ENCODE results near the gene COL5A3.

DNA sequence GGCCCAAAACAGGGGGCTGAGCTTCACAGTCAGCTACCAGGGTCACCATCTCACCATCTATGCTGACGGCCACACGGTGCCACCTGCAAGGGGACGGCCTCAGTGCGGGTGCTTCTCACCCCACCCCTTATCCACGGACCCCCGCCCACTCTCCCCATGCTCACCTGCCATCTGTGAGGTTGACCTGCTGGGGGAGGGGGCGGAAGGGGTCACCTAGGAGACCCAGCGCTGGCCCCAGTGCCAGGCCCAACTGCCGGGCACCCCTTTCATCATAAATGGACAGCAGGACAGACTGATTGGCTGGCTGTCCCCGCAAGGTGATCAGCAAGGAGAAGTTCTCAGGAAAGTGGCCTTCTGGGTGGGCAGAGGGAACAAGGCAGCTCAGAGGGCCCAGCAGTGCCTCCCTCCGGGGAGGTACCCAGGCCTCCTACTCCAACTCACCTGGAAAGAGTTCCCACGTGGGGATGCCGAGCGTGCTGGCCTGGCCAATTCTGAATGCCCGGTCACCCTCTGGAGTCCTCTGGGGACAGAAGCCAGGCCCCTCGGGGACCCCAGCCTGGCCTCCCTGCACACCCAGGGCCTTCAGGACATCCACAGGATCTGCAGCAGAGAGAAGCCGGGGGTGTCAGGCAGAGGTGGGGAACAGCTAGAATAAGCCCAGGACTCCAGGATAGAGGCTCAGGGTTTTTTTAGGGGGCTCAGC, 4.5 kb downstream of the COL5A3 start:
- no peak for TF ChIP-seq EZH2 (IDR thresholded peaks at IDR 0.05; ENCODE audit: borderline replicate concordance, low read length)
- TF ChIP-seq, protein P1, sequence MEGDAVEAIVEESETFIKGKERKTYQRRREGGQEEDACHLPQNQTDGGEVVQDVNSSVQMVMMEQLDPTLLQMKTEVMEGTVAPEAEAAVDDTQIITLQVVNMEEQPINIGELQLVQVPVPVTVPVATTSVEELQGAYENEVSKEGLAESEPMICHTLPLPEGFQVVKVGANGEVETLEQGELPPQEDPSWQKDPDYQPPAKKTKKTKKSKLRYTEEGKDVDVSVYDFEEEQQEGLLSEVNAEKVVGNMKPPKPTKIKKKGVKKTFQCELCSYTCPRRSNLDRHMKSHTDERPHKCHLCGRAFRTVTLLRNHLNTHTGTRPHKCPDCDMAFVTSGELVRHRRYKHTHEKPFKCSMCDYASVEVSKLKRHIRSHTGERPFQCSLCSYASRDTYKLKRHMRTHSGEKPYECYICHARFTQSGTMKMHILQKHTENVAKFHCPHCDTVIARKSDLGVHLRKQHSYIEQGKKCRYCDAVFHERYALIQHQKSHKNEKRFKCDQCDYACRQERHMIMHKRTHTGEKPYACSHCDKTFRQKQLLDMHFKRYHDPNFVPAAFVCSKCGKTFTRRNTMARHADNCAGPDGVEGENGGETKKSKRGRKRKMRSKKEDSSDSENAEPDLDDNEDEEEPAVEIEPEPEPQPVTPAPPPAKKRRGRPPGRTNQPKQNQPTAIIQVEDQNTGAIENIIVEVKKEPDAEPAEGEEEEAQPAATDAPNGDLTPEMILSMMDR (IDR thresholded peaks at IDR 0.05; ENCODE audit: low read length) = no peak
